ENCODE measurements around the gene DLGAP1.

DLGAP1 gene

DNA sequence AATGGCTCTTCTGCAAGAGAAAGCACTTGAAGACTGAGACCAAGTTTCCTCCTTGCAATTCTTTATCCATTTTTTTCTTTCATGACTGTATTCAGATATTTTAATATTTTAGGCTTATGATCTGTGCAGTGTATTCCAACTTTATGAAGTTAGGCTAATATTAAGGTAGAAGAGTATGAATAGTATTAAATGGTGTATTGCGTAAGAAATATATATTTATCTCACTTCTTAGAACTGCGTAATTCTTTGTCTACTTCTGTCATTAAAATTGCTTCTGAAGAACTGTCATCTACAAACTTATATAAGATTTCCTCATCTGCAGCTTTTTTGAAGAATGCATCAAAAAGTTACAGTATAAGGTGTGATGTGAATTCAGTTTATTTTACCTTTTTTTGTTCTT is 183.2 kb downstream of the DLGAP1 start:
- no peak for DNase-seq (ENCODE audit: low spot score)
- TF ChIP-seq, protein P1, sequence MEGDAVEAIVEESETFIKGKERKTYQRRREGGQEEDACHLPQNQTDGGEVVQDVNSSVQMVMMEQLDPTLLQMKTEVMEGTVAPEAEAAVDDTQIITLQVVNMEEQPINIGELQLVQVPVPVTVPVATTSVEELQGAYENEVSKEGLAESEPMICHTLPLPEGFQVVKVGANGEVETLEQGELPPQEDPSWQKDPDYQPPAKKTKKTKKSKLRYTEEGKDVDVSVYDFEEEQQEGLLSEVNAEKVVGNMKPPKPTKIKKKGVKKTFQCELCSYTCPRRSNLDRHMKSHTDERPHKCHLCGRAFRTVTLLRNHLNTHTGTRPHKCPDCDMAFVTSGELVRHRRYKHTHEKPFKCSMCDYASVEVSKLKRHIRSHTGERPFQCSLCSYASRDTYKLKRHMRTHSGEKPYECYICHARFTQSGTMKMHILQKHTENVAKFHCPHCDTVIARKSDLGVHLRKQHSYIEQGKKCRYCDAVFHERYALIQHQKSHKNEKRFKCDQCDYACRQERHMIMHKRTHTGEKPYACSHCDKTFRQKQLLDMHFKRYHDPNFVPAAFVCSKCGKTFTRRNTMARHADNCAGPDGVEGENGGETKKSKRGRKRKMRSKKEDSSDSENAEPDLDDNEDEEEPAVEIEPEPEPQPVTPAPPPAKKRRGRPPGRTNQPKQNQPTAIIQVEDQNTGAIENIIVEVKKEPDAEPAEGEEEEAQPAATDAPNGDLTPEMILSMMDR (IDR thresholded peaks at IDR 0.05; ENCODE audit: extremely low read depth, insufficient read depth, missing control alignments): no peak
- in situ Hi-C loops (cut with MboI; ENCODE audit: low pct_unique_long_range_greater_than_20kb, low sequenced_read_pairs, unreplicated experiment): no loop called here

DNA sequence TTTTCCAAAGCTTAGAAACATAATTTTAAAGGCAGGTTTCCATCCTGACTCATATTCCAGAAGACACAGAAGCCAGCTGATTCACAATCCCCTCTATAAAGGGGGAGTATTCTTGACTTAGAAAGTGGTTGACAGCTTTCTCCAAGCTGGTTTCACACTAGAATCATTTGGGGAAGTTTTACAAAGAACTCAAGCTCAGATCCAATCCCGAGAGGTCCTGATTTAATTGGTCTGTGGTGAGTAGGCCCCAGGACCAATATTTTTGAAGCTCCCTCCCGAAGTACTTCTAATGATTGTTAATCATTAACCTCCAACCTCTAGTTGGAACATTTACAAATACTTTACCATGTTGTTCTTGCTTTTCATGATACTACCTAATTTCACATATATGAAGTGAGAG is 184.1 kb downstream of the DLGAP1 start:
- DNase-seq (ENCODE audit: low spot score): no peak
- in situ Hi-C loops (cut with MboI; ENCODE audit: low pct_unique_long_range_greater_than_20kb, low sequenced_read_pairs, unreplicated experiment): no loop called here
- TF ChIP-seq, protein P1 (IDR thresholded peaks at IDR 0.05; ENCODE audit: extremely low read depth, insufficient read depth, missing control alignments): no peak

DNA sequence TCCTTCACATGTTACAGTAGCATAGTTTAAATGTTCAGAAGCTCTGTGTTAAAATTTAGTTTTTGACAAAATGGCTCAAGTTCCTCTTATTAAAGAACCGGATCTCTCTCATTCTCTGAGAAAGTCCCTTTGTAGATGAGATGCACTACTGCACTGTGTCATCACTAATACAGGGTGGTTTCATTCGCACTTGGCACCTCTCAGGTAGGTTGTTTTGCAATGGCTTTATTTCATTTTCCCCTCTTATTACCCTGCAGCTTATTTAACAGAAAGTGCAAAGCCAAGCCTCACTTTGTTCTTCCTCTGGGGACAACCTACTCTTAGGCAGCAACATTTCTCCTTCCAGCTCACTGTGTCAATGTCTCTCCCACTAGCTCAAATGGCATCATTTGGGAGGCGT is 185.1 kb downstream of the DLGAP1 start:
- TF ChIP-seq, protein P1 (IDR thresholded peaks at IDR 0.05; ENCODE audit: extremely low read depth, insufficient read depth, missing control alignments): no peak
- DNase-seq (ENCODE audit: low spot score): no peak
- in situ Hi-C loops (cut with MboI; ENCODE audit: low pct_unique_long_range_greater_than_20kb, low sequenced_read_pairs, unreplicated experiment): no loop called here

DNA sequence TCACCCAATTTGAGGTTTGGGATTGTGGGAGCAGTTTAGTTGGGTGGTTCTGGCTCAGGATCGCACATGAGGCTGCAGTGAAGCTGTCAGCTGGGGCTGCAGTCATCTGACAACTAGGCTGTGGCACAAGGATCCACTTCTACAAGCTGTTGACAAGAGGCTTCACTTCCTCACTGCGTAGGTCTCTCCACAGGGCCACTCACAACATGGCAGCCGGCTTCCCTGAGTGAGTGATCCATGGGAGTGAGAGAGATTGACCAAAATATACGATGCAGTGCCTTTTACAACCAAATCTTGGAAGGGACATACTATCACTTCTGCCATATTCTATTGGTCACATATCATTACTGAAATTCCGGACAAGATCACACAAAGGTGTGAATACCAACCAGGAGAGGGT is 187.5 kb downstream of the DLGAP1 start:
- TF ChIP-seq, protein P1 (IDR thresholded peaks at IDR 0.05; ENCODE audit: extremely low read depth, insufficient read depth, missing control alignments): no peak
- in situ Hi-C loops (cut with MboI; ENCODE audit: low pct_unique_long_range_greater_than_20kb, low sequenced_read_pairs, unreplicated experiment): no loop called here
- no peak for DNase-seq (ENCODE audit: low spot score)

DNA sequence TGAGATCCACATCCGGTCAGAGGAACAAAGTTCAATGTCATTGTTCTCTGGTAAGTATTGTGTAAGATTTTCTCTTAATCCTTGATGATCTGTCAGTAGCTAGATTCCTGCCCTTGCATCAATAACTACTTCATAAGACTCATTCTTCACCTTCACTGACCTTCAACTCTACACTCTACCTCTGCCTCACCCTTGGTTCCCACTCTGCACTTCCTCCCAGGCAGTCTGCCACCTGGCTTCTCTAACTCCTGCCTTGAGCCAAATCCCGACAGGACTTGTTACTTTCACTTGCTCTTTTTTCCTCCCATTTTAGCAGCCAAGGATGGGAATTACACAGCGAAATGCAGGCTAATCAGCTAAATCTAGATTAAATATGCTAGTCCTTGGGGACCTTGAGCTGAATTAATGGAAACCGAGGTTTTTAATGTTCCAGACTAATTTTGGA is 190.7 kb downstream of the DLGAP1 start:
- TF ChIP-seq, protein P1 (IDR thresholded peaks at IDR 0.05; ENCODE audit: extremely low read depth, insufficient read depth, missing control alignments): no peak
- DNase-seq (ENCODE audit: low spot score): no peak
- in situ Hi-C loops (cut with MboI; ENCODE audit: low pct_unique_long_range_greater_than_20kb, low sequenced_read_pairs, unreplicated experiment): no loop called here

DNA sequence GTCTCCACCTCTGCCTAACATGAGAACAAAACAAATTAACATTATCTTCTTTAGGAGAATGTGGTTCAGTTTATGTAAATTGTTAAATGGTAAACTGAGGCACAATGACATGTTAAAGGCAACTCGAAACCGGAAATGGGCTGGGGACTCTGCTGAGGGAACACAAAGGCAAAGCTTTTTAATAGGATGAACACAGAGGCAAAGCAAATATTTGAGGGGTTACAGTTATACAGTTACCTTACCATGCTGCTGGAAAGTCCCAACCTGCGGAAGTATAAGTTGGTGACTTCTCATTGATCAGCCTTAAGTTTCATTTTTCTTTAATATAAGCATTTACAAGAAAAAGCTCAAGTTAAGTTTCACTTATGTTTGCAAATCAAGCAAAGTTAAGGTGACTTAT is 195.0 kb downstream of the DLGAP1 start:
- DNase-seq (ENCODE audit: low spot score): no peak
- in situ Hi-C loops (cut with MboI; ENCODE audit: low pct_unique_long_range_greater_than_20kb, low sequenced_read_pairs, unreplicated experiment): no loop called here
- TF ChIP-seq, protein P1 (IDR thresholded peaks at IDR 0.05; ENCODE audit: extremely low read depth, insufficient read depth, missing control alignments): no peak

Measured in GM13977 (cell line).